ENCODE measurements around the gene PLIN5. TPM values are rescaled to one million over a fixed set of nuclear protein-coding genes. Genes with fewer than 3 reads are reported as not detected.

PLIN5 gene
- total and polyA plus RNA-seq, 2 of the 8 experiments (the other 6 are each of a cell fraction or from before 2014, with no cell fraction given): 2.0 to 2.5 TPM

- H2BK12ac ChIP-seq (ENCODE audit: low read depth, low read length): no peak overlapping the region
- H3K14ac ChIP-seq (ENCODE audit: insufficient read length): no peak overlapping the region
- no peak overlapping the region for H3K4me2 ChIP-seq (ENCODE audit: insufficient read depth in 1 of 2, low read depth in 2 of 2, low read length in 2 of 2)
- no peak overlapping the region for H2BK120ac ChIP-seq (replicated peaks; ENCODE audit: low read depth, low read length)
- DNase-seq (ENCODE audit: low read depth in 1 of 2, low spot score in 2 of 2) (no peak), FAIRE-seq (no peak)
- POLR2A ChIA-PET (ENCODE audit: partially characterized antibody): interaction anchor here (2.7 kb wide), 1 partner anchor 11 kb away, joined by 27 read pairs; the partner anchor contains the start of gene PLIN4
- no peak overlapping the region for H2BK20ac ChIP-seq (ENCODE audit: low read length)
- H4K20me1 ChIP-seq (replicated peaks in 1 of 2; ENCODE audit: control insufficient read depth in 1 of 2, insufficient read depth in 2 of 2, low read length in 2 of 2): peaks cover 14 to 29% of the 10 kb centered on the region in 2 experiments
- no peaks in the 10 kb centered on the region for H3K9me3 ChIP-seq (ENCODE audit: insufficient read depth in 2 of 2, low read depth in 1 of 2, low read length in 1 of 2)
- H3K4me3 ChIP-seq (ENCODE audit: extremely low read depth in 1 of 4, insufficient read depth in 2 of 4, low read depth in 3 of 4, low read length in 4 of 4): no peak overlapping the region
- no peak overlapping the region; the same call in 1 of the 2 replicates for H3K18ac ChIP-seq (ENCODE audit: extremely low read depth, low read length)
- H3K27me3 ChIP-seq (replicated peaks in 1 of 4; ENCODE audit: control insufficient read depth in 3 of 4, extremely low read depth in 1 of 4, insufficient read depth in 3 of 4, low read length in 3 of 4): peaks cover 2 to 21% (median 17%) of the 10 kb centered on the region in 4 experiments; a peak in 6 of 7 replicates
- no peak overlapping the region for H4K5ac ChIP-seq (ENCODE audit: insufficient read length, low read depth, low read length)
- H3K23ac ChIP-seq (ENCODE audit: insufficient read length): no peak overlapping the region
- no peak overlapping the region for H4K91ac ChIP-seq (replicated peaks; ENCODE audit: insufficient read length, low read length)
- CTCF ChIA-PET (ENCODE audit: partially characterized antibody): interaction anchor here (0.7 to 5.2 kb wide), 5 partner anchors 8 to 188 kb away, joined by 4 to 40 read pairs (median 4); no protein-coding TSS in a partner anchor
- H3K4me1 ChIP-seq (replicated peaks in 1 of 4; ENCODE audit: control insufficient read depth in 3 of 4, insufficient read depth in 4 of 4, low read length in 3 of 4): no peaks in the 10 kb centered on the region
- TF ChIP-seq, protein P1, sequence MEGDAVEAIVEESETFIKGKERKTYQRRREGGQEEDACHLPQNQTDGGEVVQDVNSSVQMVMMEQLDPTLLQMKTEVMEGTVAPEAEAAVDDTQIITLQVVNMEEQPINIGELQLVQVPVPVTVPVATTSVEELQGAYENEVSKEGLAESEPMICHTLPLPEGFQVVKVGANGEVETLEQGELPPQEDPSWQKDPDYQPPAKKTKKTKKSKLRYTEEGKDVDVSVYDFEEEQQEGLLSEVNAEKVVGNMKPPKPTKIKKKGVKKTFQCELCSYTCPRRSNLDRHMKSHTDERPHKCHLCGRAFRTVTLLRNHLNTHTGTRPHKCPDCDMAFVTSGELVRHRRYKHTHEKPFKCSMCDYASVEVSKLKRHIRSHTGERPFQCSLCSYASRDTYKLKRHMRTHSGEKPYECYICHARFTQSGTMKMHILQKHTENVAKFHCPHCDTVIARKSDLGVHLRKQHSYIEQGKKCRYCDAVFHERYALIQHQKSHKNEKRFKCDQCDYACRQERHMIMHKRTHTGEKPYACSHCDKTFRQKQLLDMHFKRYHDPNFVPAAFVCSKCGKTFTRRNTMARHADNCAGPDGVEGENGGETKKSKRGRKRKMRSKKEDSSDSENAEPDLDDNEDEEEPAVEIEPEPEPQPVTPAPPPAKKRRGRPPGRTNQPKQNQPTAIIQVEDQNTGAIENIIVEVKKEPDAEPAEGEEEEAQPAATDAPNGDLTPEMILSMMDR (IDR thresholded peaks at IDR 0.05; ENCODE audit: control extremely low read depth in 1 of 3, insufficient read depth in 1 of 3, low read depth in 1 of 3, low read length in 3 of 3): peak in 1 of 3 experiments; percentile 20; a peak in 1 of 4 replicates
- TF ChIP-seq KDM4A (IDR thresholded peaks at IDR 0.05; ENCODE audit: low read depth, low read length, severe bottlenecking) (no peak), JUND (IDR thresholded peaks at IDR 0.05; ENCODE audit: low read length) (no peak)
- H3K56ac ChIP-seq (replicated peaks; ENCODE audit: insufficient read length, low read depth, low read length): no peak overlapping the region
- no peaks in the 10 kb centered on the region for H3K79me2 ChIP-seq (ENCODE audit: control insufficient read depth in 1 of 2, insufficient read depth in 2 of 2, low read length in 2 of 2)
- no peak overlapping the region for H2AFZ ChIP-seq (ENCODE audit: low read length)
- no peaks in the 10 kb centered on the region for H3K23me2 ChIP-seq (ENCODE audit: low read depth, low read length)
- no peak overlapping the region for H3K27ac ChIP-seq (ENCODE audit: low read depth, low read length)
- peaks cover 0 to 25% (median 5%) of the 10 kb centered on the region in 4 experiments; a peak in 5 of 8 replicates for H3K36me3 ChIP-seq (ENCODE audit: control insufficient read depth in 2 of 4, insufficient read depth in 4 of 4, low read length in 3 of 4)
- 91% methylated on average over 17 of the region's 17 CpGs; no CpG with 5 or more reads in 1 of the 2 experiments for WGBS, 2 experiments (ENCODE audit: extremely low coverage in 1 of 2, insufficient coverage in 1 of 2, insufficient read length in 1 of 2, insufficient replicate concordance in 2 of 2, low coverage in 1 of 2, low lambda C conversion rate in 2 of 2, missing lambda C conversion rate in 1 of 2)
- H3K79me1 ChIP-seq (ENCODE audit: low read depth, low read length): peaks cover 2% of the 10 kb centered on the region; the same call in 1 of the 2 replicates
- no peak overlapping the region for H2BK15ac ChIP-seq (ENCODE audit: low read length)
- H2AK5ac ChIP-seq (ENCODE audit: low read depth, low read length): no peak overlapping the region
- H4K8ac ChIP-seq (ENCODE audit: extremely low read depth, insufficient read depth, low read length): no peak overlapping the region; the same call in 1 of the 2 replicates
- no peak overlapping the region for H3K4ac ChIP-seq (replicated peaks; ENCODE audit: insufficient read length, low read depth, low read length)
- H2BK5ac ChIP-seq (ENCODE audit: low read depth, low read length): no peak overlapping the region
- H3K9ac ChIP-seq (replicated peaks in 1 of 4; ENCODE audit: extremely low read depth in 1 of 4, low read depth in 3 of 4, low read length in 3 of 4): no peak overlapping the region
Measured at GRCh38 chr19:4506449-4507149, 28.4 kb downstream of the PLIN5 start.
